Stimulated activated CD4-positive, alpha-beta T cell treated with anti-CD3 and anti-CD28 coated beads, TNF-alpha, amount 100 ng/mL, for 4 hours (primary cell): ENCODE measurements around the gene TRIM46.
"Not testable (repeated sequence)": the region's sequence is repeated elsewhere in the genome, so short reads cannot be mapped to it uniquely, and the experiment has no call there.

Experiments used
- DNase-seq, 3 experiments: peaks; one replicate each; pipeline ENCODE4 v3.0.0-alpha.2; 2020; ENCODE audit warnings: low read depth in 3 of 3

The TRIM46 gene

GRCh38 chr1:155227261-155228095 lies 53.8 kb downstream of the TRIM46 start:
- peak; percentile 95 to 98 (median 97) for DNase-seq

DNA sequence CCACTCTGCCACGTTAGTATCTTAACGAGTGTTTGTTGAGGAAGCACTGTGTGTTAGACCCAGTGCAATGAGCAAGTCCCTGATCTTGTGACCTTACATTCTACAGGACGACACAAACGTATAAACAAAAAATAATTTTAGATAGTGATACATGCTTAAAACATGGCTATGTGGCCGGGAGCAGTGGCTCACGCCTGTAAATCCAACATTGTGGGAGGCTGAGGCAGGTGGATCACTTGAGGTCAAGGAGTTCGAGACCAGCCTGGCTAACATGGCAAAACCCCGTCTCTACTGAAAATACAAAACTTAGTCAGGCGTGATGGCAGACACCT lies 54.4 kb downstream of the TRIM46 start:
- no peak for DNase-seq

- DNase-seq: not testable (repeated sequence)
Observed at GRCh38 chr1:155231302-155231701, 57.7 kb downstream of the TRIM46 start.

DNA sequence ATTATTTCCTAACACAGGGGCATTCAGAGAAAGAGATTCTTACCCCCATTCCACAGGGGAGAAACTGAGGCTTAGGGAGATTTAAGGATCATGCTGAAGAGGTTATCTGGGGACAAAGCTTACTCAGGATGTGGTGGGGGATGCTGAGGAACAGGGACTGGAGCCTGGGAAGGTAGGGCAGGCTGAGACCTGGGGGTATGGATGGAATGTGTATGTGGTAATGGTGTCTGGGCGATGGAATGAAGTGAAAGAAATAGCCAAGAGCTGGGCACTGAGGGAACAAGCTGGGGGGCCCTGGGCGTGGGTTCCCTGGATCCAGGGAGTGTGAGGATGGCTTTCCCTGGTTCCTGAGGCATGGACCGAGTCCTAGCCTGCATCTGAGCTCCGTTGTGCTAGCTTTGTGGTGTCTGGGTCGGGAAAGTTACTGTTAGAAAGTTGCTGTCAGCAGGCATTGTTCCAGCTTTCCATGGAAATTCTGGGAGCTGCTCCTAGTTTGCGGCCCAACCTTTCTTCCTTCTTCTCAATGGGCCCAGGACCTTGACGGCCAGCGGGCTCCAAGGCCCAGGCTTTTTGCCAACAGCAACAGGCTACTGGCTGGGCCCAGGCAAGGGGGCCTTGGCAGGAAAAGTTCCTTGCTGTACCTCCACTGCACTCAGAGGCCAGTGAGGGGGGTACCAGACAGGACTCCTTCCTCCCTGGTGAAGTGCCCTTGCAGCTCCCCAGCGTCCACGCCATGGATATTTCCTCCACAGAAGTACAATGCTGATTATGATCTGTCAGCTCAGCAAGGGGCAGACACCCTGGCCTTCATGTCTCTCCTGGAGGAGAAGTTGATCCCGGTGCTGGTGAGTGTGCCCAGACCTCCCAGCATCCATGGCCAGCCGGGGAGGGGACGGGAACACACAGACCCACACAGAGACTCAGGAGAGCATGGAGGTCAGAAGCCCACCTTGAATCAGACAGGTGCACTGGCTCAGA lies 58.6 kb downstream of the TRIM46 start:
- not testable (repeated sequence) for DNase-seq

GRCh38 chr1:155233502-155233901 lies 59.9 kb downstream of the TRIM46 start:
- not testable (repeated sequence) for DNase-seq
